KMS-11 (cell line): Measurements from ENCODE around the gene TMEM156.

Experiments used
- H2AFZ ChIP-seq: fragments of 200-600 bp; sonication (generic); 2 replicates; pipeline ENCODE4 v1.6.1; 2016; ENCODE audit warnings: antibody characterized with exemption, mixed run types, low read depth
- H3K27ac ChIP-seq: fragments of 200-600 bp; sonication (generic); 2 replicates; pipeline ENCODE4 v1.6.1; 2016; ENCODE audit warnings: mild to moderate bottlenecking, mixed run types
- H3K27me3 ChIP-seq: fragments of 200-600 bp; sonication (generic); 2 replicates; pipeline ENCODE4 v1.6.1; 2017; ENCODE audit warnings: mild to moderate bottlenecking, low read depth, mixed run types, moderate library complexity; ENCODE audit not compliant: insufficient read depth
- H3K36me3 ChIP-seq: fragments of 200-600 bp; sonication (generic); 2 replicates; pipeline ENCODE4 v1.6.1; 2017; ENCODE audit warnings: mild to moderate bottlenecking, mixed run types; ENCODE audit not compliant: insufficient read depth
- H3K4me1 ChIP-seq: fragments of 200-600 bp; sonication (generic); 2 replicates; pipeline ENCODE4 v1.6.1; 2016; ENCODE audit warnings: mild to moderate bottlenecking, low read depth, mixed run types; ENCODE audit not compliant: poor library complexity, severe bottlenecking
- H3K4me2 ChIP-seq: fragments of 200-600 bp; sonication (generic); 2 replicates; pipeline ENCODE4 v1.7.0; 2016; ENCODE audit warnings: mild to moderate bottlenecking, mixed run types
- H3K4me3 ChIP-seq: fragments of 200-600 bp; sonication (generic); IDR thresholded peaks from 2 replicates; pipeline ENCODE4 v1.6.1; 2017; ENCODE audit warnings: low read depth, low read length, mixed read lengths; ENCODE audit not compliant: insufficient read depth
- H3K79me2 ChIP-seq: fragments of 200-600 bp; sonication (generic); 2 replicates; pipeline ENCODE4 v1.6.1; 2016; ENCODE audit warnings: low read depth, mixed run types; ENCODE audit not compliant: insufficient read depth
- H3K9ac ChIP-seq: fragments of 200-600 bp; sonication (generic); 2 replicates; pipeline ENCODE4 v1.6.1; 2016; ENCODE audit warnings: mild to moderate bottlenecking, mixed run types
- H4K20me1 ChIP-seq: fragments of 200-600 bp; sonication (generic); 2 replicates; pipeline ENCODE4 v1.6.1; 2016; ENCODE audit warnings: mild to moderate bottlenecking, mixed run types; ENCODE audit not compliant: insufficient read depth
- CTCF ChIP-seq: fragments of 200-600 bp; sonication (generic); conservative IDR thresholded peaks from 2 replicates; pipeline ENCODE4 v1.6.1; 2017; ENCODE audit warnings: low read depth, mild to moderate bottlenecking, antibody characterized with exemption, low read length, moderate library complexity, mixed read lengths

The TMEM156 gene

DNA sequence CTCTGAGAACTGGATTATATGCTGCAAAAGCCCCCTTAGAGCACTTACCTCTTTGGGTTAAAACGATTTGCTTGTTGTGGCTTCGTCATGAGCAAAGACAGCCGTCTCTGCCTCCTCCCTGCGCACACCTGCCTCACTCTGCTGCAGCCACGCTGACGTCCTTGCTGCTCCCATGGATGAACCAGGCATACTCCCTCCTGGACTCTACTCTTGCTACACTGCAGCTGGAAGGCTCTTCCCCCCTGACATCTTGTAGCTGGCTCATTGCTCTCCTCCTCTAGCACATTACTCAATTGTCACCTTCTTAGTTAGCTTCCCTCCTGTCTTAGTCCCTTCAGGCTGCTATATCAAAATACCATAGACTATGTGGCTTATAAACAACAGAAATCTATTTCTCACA lies 105.3 kb downstream of the TMEM156 start:
- H4K20me1 ChIP-seq, result no peaks in the 10 kb centered on the region
- no peaks in the 10 kb centered on the region for H3K4me1 ChIP-seq
- no peaks in the 10 kb centered on the region for H3K36me3 ChIP-seq
- no peak for TF ChIP-seq CTCF
- no peak overlapping the region for H3K4me3 ChIP-seq
- no peak overlapping the region for H3K27ac ChIP-seq
- H3K79me2 ChIP-seq, result no peaks in the 10 kb centered on the region
- H2AFZ ChIP-seq, result no peak overlapping the region
- H3K9ac ChIP-seq, result no peak overlapping the region
- H3K27me3 ChIP-seq, result no peaks in the 10 kb centered on the region
- no peak overlapping the region for H3K4me2 ChIP-seq

DNA sequence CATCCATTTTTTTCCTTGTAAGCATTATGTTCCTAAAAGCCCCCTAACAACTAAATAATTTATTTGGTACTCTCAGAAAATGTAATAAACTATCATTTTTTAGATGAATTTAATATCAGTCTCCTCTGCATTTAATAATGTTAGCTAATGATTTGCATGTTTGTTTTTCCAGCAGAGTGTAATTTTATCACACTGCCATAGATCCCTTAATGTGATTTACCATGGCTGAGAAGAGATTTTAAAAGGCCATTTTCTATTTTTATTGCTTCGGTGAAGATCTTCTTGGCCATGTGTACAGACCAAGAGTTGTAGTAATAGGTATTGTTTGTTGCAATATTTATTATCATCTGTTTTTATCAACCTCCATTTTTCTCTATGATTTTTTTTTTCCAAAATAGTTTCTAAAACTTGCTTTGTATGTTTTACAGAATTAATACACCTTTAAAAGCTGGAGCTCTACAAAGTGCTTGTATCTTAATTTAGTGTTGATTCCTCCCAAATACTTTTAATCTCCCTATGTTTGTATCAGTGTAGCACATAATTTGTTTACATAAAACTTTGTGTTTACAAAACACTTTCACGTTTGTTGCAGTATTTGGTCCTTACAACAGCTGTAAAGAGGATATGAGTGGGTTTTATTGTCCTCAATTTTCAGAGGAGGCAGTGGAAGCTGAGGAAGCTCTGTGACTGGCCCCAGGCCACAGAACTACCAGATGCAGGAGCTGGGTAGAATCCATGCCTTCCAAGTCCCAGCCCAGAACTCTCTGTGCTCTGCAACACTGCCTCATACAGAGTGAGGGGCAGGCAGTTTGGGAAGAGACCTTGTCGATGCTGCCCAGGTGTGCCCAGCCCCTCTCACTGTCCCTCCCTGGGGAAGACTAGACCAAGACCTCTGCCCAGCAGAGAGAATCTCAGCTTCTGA lies 106.5 kb downstream of the TMEM156 start:
- Histone ChIP-seq H3K27me3 (no peaks in the 10 kb centered on the region), H4K20me1 (no peaks in the 10 kb centered on the region), H3K9ac (no peak overlapping the region), H3K27ac (no peak overlapping the region), H2AFZ (no peak overlapping the region), H3K4me2 (no peak overlapping the region), H3K4me1 (no peaks in the 10 kb centered on the region), H3K4me3 (no peak overlapping the region), H3K36me3 (no peaks in the 10 kb centered on the region), H3K79me2 (no peaks in the 10 kb centered on the region)
- TF ChIP-seq CTCF, result no peak

- Histone ChIP-seq H3K27me3 (no peaks in the 10 kb centered on the region), H2AFZ (no peak overlapping the region), H3K4me3 (no peak overlapping the region), H3K27ac (no peak overlapping the region), H3K4me2 (no peak overlapping the region), H3K9ac (no peak overlapping the region), H4K20me1 (no peaks in the 10 kb centered on the region), H3K36me3 (no peaks in the 10 kb centered on the region), H3K4me1 (no peaks in the 10 kb centered on the region), H3K79me2 (no peaks in the 10 kb centered on the region)
- no peak for TF ChIP-seq CTCF
Measured at GRCh38 chr4:38924353-38924752, 107.9 kb downstream of the TMEM156 start.

DNA sequence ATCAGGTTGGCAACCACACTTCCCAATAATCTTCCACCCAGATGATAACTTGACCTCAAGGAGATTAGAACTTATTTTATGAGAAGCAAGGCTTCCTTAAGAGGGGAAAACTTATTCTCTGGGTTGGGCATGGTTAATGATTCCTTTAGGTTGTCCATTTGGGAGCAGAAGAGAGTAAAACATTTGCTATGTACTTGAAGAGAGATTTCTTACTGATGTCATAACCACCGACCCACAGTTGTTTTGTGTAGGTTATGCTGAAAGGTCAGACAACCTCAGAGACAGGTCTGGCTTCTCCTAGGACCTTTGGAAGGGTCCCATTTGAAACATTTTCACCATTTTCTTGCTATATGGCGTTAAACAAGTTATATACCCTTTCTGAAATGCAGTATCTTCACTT lies 108.5 kb downstream of the TMEM156 start:
- H2AFZ ChIP-seq, result no peak overlapping the region
- no peaks in the 10 kb centered on the region for H3K36me3 ChIP-seq
- no peak overlapping the region for H3K4me2 ChIP-seq
- H3K27ac ChIP-seq, result no peak overlapping the region
- no peak for TF ChIP-seq CTCF
- H3K9ac ChIP-seq, result no peak overlapping the region
- H3K4me1 ChIP-seq, result no peaks in the 10 kb centered on the region
- no peaks in the 10 kb centered on the region for H3K27me3 ChIP-seq
- H3K79me2 ChIP-seq, result no peaks in the 10 kb centered on the region
- H3K4me3 ChIP-seq, result no peak overlapping the region
- no peaks in the 10 kb centered on the region for H4K20me1 ChIP-seq
